WTC11 (cell line): ENCODE results near the gene TMEM45B. TPM values are rescaled to one million over a fixed set of nuclear protein-coding genes. Genes with fewer than 3 reads are reported as not detected.

Source experiments
- ATAC-seq: fragments of 200-7000 bp; cut with Tn5 transposase; 2 replicates; pipeline ENCODE4 v1.10.0; 2021; ENCODE audit warnings: mild to moderate bottlenecking, moderate library complexity
- CTCF ChIA-PET: fragments of 300-600 bp; sonication (Branson Sonifier 250); formaldehyde crosslinking; loops from one replicate; lab custom pipeline; 2021; ENCODE audit warnings: antibody characterized with exemption; lab: Charles Lee
- POLR2A ChIA-PET: fragments of 350-600 bp; sonication (Branson Sonifier 250); formaldehyde crosslinking; loops from one replicate; lab custom pipeline; 2021; ENCODE audit warnings: antibody characterized with exemption; lab: Charles Lee
- DNase-seq: peaks from one replicate; pipeline ENCODE4 v3.0.0; 2021; ENCODE audit warnings: low spot score
- H3K27ac Mint-ChIP-seq: 2 replicates; pipeline ENCODE4 v1.8.0; 2021; ENCODE audit warnings: mixed read lengths
- H3K27me3 Mint-ChIP-seq: 2 replicates; pipeline ENCODE4 v1.8.0; 2021; ENCODE audit warnings: low read depth, mild to moderate bottlenecking, moderate library complexity, mixed read lengths
- H3K36me3 Mint-ChIP-seq: 2 replicates; pipeline ENCODE4 v1.8.0; 2021; ENCODE audit warnings: mixed read lengths
- H3K4me1 Mint-ChIP-seq: 2 replicates; pipeline ENCODE4 v1.8.0; 2022; ENCODE audit warnings: mixed read lengths
- H3K4me3 Mint-ChIP-seq: 2 replicates; pipeline ENCODE4 v1.8.0; 2021; ENCODE audit warnings: mild to moderate bottlenecking, moderate library complexity, mixed read lengths
- H3K9me3 Mint-ChIP-seq: 2 replicates; pipeline ENCODE4 v1.8.0; 2021; ENCODE audit warnings: mixed read lengths
- CBFB ChIP-seq: sonication (generic); formaldehyde crosslinking; IDR thresholded peaks from 2 replicates; pipeline ENCODE4 v1.8.1; 2022; ENCODE audit warnings: mild to moderate bottlenecking, low read depth, missing genetic modification reagents
- CDX4 ChIP-seq: fragments of 250-450 bp; sonication (Bioruptor Pico); IDR thresholded peaks from 2 replicates; pipeline ENCODE4 v1.9.0; 2021; ENCODE audit warnings: moderate library complexity, mild to moderate bottlenecking, inconsistent platforms, borderline replicate concordance
- CREB1 ChIP-seq: sonication (generic); formaldehyde crosslinking; IDR thresholded peaks from 2 replicates; pipeline ENCODE4 v1.8.0; 2023; ENCODE audit warnings: mild to moderate bottlenecking, missing genetic modification reagents
- CREM ChIP-seq: sonication (generic); formaldehyde crosslinking; IDR thresholded peaks from 2 replicates; pipeline ENCODE4 v1.8.1; 2022; ENCODE audit warnings: mild to moderate bottlenecking, missing genetic modification reagents, moderate library complexity
- CTCF ChIP-seq: fragments of 200-600 bp; IDR thresholded peaks from 2 replicates; pipeline ENCODE4 v1.8.0; 2022; ENCODE audit warnings: antibody characterized with exemption
- EMX1 ChIP-seq: fragments of 250-450 bp; sonication (Bioruptor Pico); IDR thresholded peaks from 2 replicates; pipeline ENCODE4 v1.8.0; 2021; ENCODE audit warnings: mild to moderate bottlenecking
- FOXP1 ChIP-seq: sonication (generic); formaldehyde crosslinking; IDR thresholded peaks from 2 replicates; pipeline ENCODE4 v1.8.0; 2022; ENCODE audit warnings: missing genetic modification reagents, mild to moderate bottlenecking, moderate library complexity, borderline replicate concordance
- IRF2 ChIP-seq: sonication (generic); formaldehyde crosslinking; IDR thresholded peaks from 2 replicates; pipeline ENCODE4 v1.8.0; 2022; ENCODE audit warnings: low read depth, missing genetic modification reagents, borderline replicate concordance
- JUN ChIP-seq: sonication (generic); formaldehyde crosslinking; IDR thresholded peaks from 2 replicates; pipeline ENCODE4 v1.8.0; 2023; ENCODE audit warnings: mild to moderate bottlenecking, missing genetic modification reagents
- MYBL2 ChIP-seq: sonication (generic); formaldehyde crosslinking; IDR thresholded peaks from 2 replicates; pipeline ENCODE4 v1.8.1; 2023; ENCODE audit warnings: mild to moderate bottlenecking, moderate library complexity, missing genetic modification reagents
- NFE2L1 ChIP-seq: sonication (generic); formaldehyde crosslinking; IDR thresholded peaks from 2 replicates; pipeline ENCODE4 v1.8.1; 2023; ENCODE audit warnings: missing genetic modification reagents
- PRRX2 ChIP-seq: fragments of 250-450 bp; sonication (Bioruptor Pico); IDR thresholded peaks from 2 replicates; pipeline ENCODE4 v1.8.0; 2021; ENCODE audit warnings: mild to moderate bottlenecking
- RORB ChIP-seq: fragments of 250-450 bp; sonication (Bioruptor Pico); IDR thresholded peaks from 2 replicates; pipeline ENCODE4 v1.9.0; 2021; ENCODE audit warnings: mild to moderate bottlenecking
- SOX15 ChIP-seq: fragments of 250-450 bp; sonication (Bioruptor Pico); IDR thresholded peaks from 2 replicates; pipeline ENCODE4 v1.9.0; 2021; ENCODE audit warnings: mild to moderate bottlenecking
- SP1 ChIP-seq: sonication (generic); formaldehyde crosslinking; conservative IDR thresholded peaks from 2 replicates; pipeline ENCODE4 v1.8.1; 2022; ENCODE audit warnings: missing genetic modification reagents
- TEAD4 ChIP-seq: sonication (generic); formaldehyde crosslinking; IDR thresholded peaks from 2 replicates; pipeline ENCODE4 v1.8.0; 2022; ENCODE audit warnings: mild to moderate bottlenecking, missing genetic modification reagents
- ZBTB21 ChIP-seq: sonication (generic); formaldehyde crosslinking; IDR thresholded peaks from 2 replicates; pipeline ENCODE4 v1.8.1; 2023; ENCODE audit warnings: mild to moderate bottlenecking, missing genetic modification reagents, borderline replicate concordance
- ZNF232 ChIP-seq: sonication (generic); formaldehyde crosslinking; IDR thresholded peaks from 2 replicates; pipeline ENCODE4 v1.8.0; 2022; ENCODE audit warnings: mild to moderate bottlenecking, missing genetic modification reagents
- ZNF423 ChIP-seq: fragments of 250-450 bp; sonication (Bioruptor Pico); IDR thresholded peaks from 2 replicates; pipeline ENCODE4 v2.1.2; 2022; ENCODE audit warnings: mild to moderate bottlenecking, moderate library complexity
- total RNA-seq: library from RNA; stranded (reverse); gene quantifications from 3 replicates; pipeline ENCODE4 v1.2.3, GENCODE V29; 2021
- TF ChIP-seq, protein P1 (sequence below): sonication (generic); formaldehyde crosslinking; IDR thresholded peaks from 2 replicates; pipeline ENCODE4 v1.8.1; 2022; ENCODE audit warnings: mild to moderate bottlenecking, missing genetic modification reagents, moderate library complexity, borderline replicate concordance
- TF ChIP-seq, protein P2 (sequence below): sonication (generic); formaldehyde crosslinking; IDR thresholded peaks from 2 replicates; pipeline ENCODE4 v1.8.0; 2022; ENCODE audit warnings: mild to moderate bottlenecking, missing genetic modification reagents
- TF ChIP-seq, protein P3 (sequence below): sonication (generic); formaldehyde crosslinking; IDR thresholded peaks from 2 replicates; pipeline ENCODE4 v1.8.1; 2023; ENCODE audit warnings: mild to moderate bottlenecking, missing genetic modification reagents
- TF ChIP-seq, protein P4 (sequence below): sonication (generic); formaldehyde crosslinking; IDR thresholded peaks from 2 replicates; pipeline ENCODE4 v1.8.0; 2022; ENCODE audit warnings: mild to moderate bottlenecking, missing genetic modification reagents

The TMEM45B gene
- total RNA-seq, 1 experiment from 2014 or later = 0.59 TPM

DNA sequence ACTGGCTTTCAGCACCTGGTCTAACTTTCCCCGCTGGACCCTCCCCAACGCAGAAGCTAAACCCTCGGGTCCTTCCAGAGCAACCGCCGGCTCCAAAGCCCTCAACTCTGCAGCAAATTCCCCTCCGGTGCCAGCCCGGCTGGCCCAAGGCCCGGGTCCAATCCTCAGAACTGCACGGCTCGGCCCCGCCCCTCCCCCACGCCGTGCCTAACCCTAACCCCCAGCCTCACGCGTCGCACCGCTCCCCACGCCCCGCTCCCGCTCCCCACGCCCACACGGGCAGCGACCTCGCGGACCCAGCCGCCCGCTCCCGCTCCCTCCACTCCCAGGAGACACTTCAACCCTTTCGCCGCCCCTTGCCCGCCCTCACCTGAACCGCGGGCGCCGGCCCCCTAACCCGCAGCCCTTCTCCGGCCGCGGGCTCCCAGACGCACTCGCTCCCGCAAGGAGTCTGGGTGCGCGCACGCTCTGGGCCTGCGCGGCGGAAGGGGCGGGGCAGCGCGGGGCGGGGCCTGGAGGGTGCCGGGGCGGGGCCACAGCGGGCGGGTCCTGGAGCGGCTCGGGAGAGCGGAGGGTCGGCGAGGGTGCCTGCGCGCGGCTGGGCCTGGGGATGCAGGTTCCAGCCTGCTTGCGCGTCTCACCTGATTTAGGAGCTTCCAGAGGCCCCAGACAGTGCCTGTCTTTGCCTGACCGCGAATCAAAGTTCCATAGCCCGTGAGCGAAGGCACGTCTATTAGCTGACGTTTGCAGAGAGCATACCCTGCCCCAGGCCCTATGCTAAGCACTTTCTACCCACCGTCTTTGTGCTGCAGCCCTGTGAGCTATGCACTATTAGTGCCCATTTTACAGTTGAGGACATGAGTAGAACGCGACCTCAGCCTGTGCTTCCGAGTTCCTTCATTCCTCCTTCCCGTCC is 79.7 kb downstream of the TMEM45B start, which contains the start of gene NFRKB (continued):
- TF ChIP-seq, protein P1, sequence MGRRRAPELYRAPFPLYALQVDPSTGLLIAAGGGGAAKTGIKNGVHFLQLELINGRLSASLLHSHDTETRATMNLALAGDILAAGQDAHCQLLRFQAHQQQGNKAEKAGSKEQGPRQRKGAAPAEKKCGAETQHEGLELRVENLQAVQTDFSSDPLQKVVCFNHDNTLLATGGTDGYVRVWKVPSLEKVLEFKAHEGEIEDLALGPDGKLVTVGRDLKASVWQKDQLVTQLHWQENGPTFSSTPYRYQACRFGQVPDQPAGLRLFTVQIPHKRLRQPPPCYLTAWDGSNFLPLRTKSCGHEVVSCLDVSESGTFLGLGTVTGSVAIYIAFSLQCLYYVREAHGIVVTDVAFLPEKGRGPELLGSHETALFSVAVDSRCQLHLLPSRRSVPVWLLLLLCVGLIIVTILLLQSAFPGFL (CRISPR knock-in tag) = no peak
- peak; percentile 78; the same call in 1 of the 2 replicates for TF ChIP-seq ZNF232 (CRISPR knock-in tag)
- TF ChIP-seq, protein P2, sequence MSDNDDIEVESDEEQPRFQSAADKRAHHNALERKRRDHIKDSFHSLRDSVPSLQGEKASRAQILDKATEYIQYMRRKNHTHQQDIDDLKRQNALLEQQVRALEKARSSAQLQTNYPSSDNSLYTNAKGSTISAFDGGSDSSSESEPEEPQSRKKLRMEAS (CRISPR knock-in tag) = peak; percentile 56; the same call in 1 of the 2 replicates
- TF ChIP-seq, protein P3, sequence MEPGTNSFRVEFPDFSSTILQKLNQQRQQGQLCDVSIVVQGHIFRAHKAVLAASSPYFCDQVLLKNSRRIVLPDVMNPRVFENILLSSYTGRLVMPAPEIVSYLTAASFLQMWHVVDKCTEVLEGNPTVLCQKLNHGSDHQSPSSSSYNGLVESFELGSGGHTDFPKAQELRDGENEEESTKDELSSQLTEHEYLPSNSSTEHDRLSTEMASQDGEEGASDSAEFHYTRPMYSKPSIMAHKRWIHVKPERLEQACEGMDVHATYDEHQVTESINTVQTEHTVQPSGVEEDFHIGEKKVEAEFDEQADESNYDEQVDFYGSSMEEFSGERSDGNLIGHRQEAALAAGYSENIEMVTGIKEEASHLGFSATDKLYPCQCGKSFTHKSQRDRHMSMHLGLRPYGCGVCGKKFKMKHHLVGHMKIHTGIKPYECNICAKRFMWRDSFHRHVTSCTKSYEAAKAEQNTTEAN = 0 out of 2 replicates have a peak, but pooled peaks have one; percentile 53
- no peak for TF ChIP-seq CDX4 (CRISPR knock-in tag)
- peak; percentile 41; the same call in 1 of the 2 replicates for TF ChIP-seq CREM (CRISPR knock-in tag)

DNA sequence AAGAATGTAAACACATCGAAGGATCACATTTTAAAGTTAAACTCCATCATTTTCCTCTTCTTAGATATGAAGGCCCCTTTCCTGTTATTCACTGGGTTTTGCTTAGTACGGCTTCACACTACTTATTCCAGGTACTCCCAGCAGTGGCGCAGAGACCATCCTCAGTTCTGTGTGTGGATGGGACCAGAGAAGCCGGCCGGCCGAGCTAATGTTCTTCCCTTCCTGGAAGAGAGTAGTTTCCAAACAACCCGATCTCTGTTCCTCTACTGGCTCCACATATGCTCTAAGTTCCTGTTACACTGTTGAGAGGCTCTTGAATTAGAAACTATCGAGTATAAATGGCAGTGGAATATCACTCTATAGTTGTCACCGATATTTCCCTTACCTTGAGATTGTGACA is 80.4 kb downstream of the TMEM45B start:
- H3K36me3 Mint-ChIP-seq = peaks cover 42% of the 10 kb centered on the region
- TF ChIP-seq SP1 (CRISPR knock-in tag) (no peak), ZBTB21 (CRISPR knock-in tag) (no peak), SOX15 (no peak)
- H3K4me3 Mint-ChIP-seq = peak overlapping the region; percentile 72
- peak overlapping the region; percentile 96 for H3K27ac Mint-ChIP-seq
- ChIA-PET POLR2A (interaction anchor here (2.2 kb wide), 1 partner anchor 107 kb away, joined by 8 read pairs; the partner anchor contains the start of gene PRDM10), CTCF (interaction anchor here (0.9 to 1.5 kb wide), 3 partner anchors 15 to 250 kb away, joined by 3 to 12 read pairs (median 11); no protein-coding TSS in a partner anchor)
- ATAC-seq = peak; percentile 9
- DNase-seq = no peak
- H3K4me1 Mint-ChIP-seq = peaks cover 24% of the 10 kb centered on the region
- H3K9me3 Mint-ChIP-seq = peaks cover 10% of the 10 kb centered on the region
- H3K27me3 Mint-ChIP-seq = no peaks in the 10 kb centered on the region

GRCh38 chr11:129905402-129905801 is 89.8 kb downstream of the TMEM45B start:
- ChIA-PET CTCF (no interaction called here), POLR2A (no interaction called here)
- DNase-seq (no peak), ATAC-seq (no peak)
- no peak overlapping the region for H3K27ac Mint-ChIP-seq
- H3K9me3 Mint-ChIP-seq = no peaks in the 10 kb centered on the region
- H3K27me3 Mint-ChIP-seq = no peaks in the 10 kb centered on the region
- no peak overlapping the region for H3K4me3 Mint-ChIP-seq
- peaks cover 2% of the 10 kb centered on the region; the same call in 1 of the 2 replicates for H3K4me1 Mint-ChIP-seq
- TF ChIP-seq, protein P4, sequence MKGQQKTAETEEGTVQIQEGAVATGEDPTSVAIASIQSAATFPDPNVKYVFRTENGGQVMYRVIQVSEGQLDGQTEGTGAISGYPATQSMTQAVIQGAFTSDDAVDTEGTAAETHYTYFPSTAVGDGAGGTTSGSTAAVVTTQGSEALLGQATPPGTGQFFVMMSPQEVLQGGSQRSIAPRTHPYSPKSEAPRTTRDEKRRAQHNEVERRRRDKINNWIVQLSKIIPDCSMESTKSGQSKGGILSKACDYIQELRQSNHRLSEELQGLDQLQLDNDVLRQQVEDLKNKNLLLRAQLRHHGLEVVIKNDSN (CRISPR knock-in tag) = no peak
- no peak for TF ChIP-seq FOXP1 (CRISPR knock-in tag)
- TF ChIP-seq, protein P3 = no peak
- TF ChIP-seq ZNF423 (CRISPR knock-in tag) = no peak
- TF ChIP-seq RORB (CRISPR knock-in tag) = no peak
- TF ChIP-seq MYBL2 = no peak
- no peak for TF ChIP-seq SP1 (CRISPR knock-in tag)
- no peak for TF ChIP-seq CBFB (CRISPR knock-in tag)
- no peak for TF ChIP-seq NFE2L1 (CRISPR knock-in tag)
- TF ChIP-seq PRRX2 (CRISPR knock-in tag) = no peak
- no peak for TF ChIP-seq JUN (CRISPR knock-in tag)
- no peak for TF ChIP-seq EMX1 (CRISPR knock-in tag)
- TF ChIP-seq IRF2 (CRISPR knock-in tag) = no peak
- TF ChIP-seq TEAD4 (CRISPR knock-in tag) = no peak
- TF ChIP-seq, protein P1 (CRISPR knock-in tag) = no peak
- no peak for TF ChIP-seq CTCF
- TF ChIP-seq CREB1 (CRISPR knock-in tag) = no peak
- H3K36me3 Mint-ChIP-seq = peaks cover 62% of the 10 kb centered on the region
